ENCODE measurements around the gene ZBP1. TPM values are rescaled to one million over a fixed set of nuclear protein-coding genes. Genes with fewer than 3 reads are reported as not detected.

The ZBP1 gene
- total RNA-seq, 1 donor from 2014 or later, result 0.49 TPM

DNA sequence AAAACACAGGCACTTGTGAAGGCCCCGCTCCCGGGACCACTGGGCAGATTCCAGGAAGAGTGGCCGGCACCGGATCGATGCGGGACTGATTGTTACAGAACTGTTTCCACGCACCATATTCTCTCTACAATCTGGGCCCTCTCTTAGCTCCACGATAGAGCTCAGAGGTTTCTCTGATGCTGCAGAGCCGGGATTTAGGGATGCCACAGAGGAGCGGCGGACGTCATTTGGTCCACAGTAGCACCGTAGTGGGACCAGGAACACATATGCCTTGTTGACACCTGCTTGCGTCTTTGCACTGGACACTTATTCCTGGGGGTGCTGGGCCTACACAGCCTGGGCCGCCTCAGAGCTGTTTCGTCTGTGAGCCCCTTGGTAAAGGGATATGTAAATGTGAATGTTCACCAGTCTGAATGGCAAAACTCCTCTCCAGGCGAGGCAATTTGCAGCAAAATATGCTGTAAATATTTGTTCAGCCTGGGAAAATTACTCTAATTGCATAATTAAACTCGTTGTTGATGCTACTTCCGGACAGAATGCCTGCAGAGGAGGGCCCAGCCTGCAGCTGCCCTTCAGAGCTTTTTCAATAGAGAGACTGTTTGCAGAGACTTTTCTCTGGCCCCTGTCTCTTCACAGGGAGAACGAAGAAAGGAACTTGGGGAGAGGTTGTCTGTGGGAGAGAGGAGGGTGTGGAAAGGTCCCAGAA is 49.9 kb downstream of the ZBP1 start:
- DNase-seq (ENCODE audit: low spot score), result no peak
- intact Hi-C loops (cut with DNase I), result loop anchor here (10.0 kb wide), 1 partner anchor 45 kb away; the partner anchor contains the start of gene CTCFL
- ATAC-seq, result peak; percentile 71

DNA sequence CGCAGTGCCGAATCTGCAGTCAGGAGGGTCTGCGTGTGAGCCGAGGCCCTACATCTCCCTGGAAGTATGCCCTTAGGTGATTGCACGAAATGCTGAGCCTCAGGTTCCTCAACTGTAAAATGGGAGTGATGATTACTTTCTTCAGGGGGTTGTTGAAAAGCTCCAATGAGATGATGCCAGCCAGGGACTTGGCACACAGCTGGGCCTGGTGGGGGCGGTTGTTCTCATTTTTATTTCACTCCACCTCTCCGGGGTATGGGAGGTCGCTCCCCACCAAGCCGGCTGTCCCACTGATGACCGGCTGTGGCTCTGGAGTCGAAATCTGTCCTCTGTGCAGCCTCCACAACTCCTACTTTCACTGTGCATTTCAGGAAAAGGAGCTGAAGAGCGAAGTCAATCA is 51.3 kb downstream of the ZBP1 start:
- intact Hi-C loops (cut with DNase I), result no loop called here
- ATAC-seq (no peak), DNase-seq (ENCODE audit: low spot score) (no peak)

DNA sequence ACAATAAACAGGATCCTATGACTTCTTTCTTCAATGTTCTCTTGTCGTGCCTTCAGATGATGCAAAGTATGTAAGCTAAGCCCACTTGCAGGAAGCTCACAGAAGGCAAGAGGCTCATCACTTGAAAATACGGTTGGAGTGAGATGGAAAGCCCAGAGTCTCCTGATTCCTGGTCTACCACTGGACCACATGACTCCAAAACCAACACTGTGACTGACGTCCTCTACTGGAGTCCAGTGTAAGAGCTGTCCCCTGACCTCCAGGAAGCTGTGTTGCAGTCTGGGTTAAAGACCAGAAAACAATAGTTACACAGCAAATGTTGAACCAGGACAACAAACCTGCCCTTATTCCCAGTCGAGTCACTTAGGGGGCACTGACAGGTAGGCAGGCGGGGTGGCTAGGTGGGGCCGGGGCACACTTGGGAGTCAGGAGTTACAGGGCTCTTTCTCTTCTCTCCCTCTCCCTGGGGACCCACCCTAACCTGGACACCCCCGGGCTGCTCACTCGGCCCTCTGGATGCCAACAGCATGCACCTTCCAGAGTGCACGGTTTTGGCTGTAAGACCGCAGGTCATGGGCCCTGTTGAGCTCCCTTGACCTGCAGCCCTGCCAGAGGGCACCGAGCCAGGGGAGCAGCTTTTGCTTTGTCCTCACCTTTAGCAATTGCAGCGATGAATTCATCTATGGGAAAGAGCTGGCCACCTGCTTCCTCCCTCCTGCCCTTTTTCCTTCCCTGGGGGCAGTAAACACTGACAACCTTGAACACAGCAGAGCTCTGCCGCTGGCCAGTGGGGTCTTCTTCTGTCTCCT is 51.9 kb downstream of the ZBP1 start:
- DNase-seq (ENCODE audit: low spot score) (no peak), ATAC-seq (no peak)
- intact Hi-C loops (cut with DNase I), result no loop called here

DNA sequence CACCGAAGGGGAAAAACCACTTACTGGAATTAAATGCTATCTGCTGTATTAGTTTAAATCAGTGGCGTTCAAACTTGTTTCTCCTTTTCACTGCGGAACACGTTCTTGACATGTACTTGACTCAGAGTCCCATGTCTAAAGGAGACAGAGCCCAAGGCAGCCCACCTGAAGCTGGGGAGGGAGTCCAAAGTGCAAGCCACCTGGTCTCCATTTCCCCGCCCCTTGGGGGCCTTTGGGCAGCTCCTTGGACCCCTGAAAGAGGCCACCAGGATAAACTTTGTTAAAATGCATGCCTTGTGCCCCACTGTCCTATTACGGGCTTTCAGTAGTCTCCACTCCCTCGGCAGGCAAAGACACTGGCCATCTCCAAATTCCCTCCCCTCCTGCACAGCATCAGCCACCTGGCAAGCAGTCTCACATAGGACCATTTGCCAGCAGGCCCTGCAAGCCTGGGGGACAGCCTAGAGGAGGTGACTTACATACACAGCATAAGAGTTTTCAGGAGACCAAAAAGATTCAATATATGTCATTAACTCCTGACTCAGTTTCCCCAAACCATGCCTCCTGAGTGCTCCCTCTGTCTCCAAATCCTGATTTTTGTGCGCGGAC is 52.7 kb downstream of the ZBP1 start:
- intact Hi-C loops (cut with DNase I), result no loop called here
- ATAC-seq, result no peak
- no peak for DNase-seq (ENCODE audit: low spot score)

DNA sequence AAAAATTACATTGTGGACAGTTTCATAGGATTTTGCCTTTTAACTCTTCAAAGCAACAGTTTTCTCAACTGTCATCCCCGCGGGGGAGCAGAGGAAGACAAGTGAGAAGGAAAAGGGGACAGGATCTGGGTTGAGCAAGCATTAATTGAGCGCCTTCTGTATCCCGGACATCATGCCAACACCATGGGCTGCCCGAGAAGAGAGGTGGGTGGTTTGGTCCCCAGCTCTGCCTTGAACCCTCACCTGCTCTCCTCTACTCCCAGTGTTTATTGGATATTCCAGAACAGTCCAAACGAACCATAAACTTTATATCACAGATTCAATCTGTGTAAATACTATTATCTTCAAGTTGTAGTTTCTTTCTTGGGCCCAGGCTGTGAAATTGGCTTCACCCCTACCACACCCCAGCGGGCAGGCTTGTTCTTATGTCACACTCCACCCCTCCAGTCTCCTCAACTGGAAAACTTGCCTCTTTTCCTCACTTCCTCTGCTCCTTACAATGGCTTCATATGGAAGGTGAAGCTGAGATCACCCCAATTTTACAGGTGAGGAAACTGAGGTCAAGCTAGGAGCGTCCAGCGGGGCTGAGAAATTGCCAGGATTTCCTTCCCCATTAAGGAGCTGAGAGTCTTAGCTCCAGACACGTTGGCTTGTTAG is 53.3 kb downstream of the ZBP1 start:
- intact Hi-C loops (cut with DNase I), result no loop called here
- DNase-seq (ENCODE audit: low spot score) (no peak), ATAC-seq (no peak)

DNA sequence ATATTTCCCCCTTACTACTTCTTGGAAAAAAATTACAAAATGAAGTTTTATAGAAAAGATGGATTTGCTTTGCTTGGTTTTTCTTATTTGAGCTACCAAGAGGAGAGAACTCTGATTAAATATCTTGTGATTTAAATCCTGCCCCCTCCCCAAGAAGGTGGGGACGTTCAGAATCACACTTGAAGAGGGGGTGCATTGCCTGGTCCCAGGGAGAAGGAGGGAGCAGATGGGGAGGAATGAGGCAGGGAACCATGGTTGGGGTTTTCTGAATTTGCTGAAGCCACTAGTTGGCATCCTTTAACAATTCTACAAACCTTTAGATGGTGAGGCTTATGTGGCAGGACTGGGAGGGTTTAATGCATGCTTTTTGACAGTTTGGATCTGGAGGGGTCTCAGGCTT is 53.8 kb downstream of the ZBP1 start:
- ATAC-seq (no peak), DNase-seq (ENCODE audit: low spot score) (no peak)
- intact Hi-C loops (cut with DNase I), result no loop called here

DNA sequence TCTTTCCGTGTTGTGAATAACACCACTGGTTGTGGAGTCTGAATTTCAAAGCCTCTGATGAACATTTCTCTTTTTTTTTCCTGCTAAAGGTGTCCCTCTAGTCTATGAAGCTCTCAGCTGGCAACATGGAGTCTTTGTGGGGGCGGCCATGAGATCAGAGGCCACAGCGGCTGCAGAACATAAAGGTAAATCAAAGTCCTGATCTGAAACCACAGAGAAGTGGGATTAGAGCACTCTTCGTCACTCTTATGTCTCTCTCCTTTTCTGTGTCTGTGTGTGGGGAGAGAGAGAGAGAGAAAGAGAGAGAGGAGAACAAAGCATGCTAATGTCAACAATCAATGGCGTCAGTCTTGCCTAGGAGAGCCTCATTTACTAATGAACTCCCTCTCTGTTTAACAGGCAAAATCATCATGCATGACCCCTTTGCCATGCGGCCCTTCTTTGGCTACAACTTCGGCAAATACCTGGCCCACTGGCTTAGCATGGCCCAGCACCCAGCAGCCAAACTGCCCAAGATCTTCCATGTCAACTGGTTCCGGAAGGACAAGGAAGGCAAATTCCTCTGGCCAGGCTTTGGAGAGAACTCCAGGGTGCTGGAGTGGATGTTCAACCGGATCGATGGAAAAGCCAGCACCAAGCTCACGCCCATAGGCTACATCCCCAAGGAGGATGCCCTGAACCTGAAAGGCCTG is 55.1 kb downstream of the ZBP1 start:
- DNase-seq (ENCODE audit: low spot score) (no peak), ATAC-seq (no peak)
- intact Hi-C loops (cut with DNase I), result no loop called here

DNA sequence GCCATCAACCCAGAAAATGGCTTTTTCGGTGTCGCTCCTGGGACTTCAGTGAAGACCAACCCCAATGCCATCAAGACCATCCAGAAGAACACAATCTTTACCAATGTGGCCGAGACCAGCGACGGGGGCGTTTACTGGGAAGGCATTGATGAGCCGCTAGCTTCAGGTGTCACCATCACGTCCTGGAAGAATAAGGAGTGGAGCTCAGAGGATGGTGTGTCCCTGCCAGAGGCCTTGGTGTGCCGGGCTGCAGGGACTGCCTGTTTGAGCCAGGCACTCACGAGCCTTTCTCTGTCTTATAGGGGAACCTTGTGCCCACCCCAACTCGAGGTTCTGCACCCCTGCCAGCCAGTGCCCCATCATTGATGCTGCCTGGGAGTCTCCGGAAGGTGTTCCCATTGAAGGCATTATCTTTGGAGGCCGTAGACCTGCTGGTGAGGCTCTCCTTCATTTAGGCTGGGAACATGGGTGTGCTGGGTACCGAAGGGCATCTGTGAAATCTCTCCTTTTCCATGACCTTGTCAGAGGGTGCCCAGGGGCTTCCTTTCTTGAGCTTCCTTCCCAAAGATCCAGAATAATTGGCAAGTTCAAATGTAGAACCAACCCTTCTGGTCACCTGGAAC is 55.9 kb downstream of the ZBP1 start:
- no peak for DNase-seq (ENCODE audit: low spot score)

DNA sequence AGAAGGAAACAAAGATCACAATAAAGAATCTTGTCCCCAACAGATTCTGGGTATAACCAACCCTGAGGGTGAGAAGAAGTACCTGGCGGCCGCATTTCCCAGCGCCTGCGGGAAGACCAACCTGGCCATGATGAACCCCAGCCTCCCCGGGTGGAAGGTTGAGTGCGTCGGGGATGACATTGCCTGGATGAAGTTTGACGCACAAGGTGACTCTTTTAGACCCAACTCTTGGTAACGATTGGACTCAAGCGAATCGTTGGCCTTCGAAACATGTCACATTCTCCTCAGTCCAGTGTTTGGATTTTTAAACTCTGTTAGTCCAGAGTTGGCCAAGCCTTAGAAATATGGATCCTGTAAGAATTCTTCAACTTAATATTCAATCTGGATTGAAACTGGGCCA is 56.7 kb downstream of the ZBP1 start:
- intact Hi-C loops (cut with DNase I), result no loop called here
- ATAC-seq, result no peak
- no peak for DNase-seq (ENCODE audit: low spot score)

More for the DNA sequence above, 55.9 kb downstream of the ZBP1 start:
- no peak for ATAC-seq
- intact Hi-C loops (cut with DNase I), result no loop called here

DNA sequence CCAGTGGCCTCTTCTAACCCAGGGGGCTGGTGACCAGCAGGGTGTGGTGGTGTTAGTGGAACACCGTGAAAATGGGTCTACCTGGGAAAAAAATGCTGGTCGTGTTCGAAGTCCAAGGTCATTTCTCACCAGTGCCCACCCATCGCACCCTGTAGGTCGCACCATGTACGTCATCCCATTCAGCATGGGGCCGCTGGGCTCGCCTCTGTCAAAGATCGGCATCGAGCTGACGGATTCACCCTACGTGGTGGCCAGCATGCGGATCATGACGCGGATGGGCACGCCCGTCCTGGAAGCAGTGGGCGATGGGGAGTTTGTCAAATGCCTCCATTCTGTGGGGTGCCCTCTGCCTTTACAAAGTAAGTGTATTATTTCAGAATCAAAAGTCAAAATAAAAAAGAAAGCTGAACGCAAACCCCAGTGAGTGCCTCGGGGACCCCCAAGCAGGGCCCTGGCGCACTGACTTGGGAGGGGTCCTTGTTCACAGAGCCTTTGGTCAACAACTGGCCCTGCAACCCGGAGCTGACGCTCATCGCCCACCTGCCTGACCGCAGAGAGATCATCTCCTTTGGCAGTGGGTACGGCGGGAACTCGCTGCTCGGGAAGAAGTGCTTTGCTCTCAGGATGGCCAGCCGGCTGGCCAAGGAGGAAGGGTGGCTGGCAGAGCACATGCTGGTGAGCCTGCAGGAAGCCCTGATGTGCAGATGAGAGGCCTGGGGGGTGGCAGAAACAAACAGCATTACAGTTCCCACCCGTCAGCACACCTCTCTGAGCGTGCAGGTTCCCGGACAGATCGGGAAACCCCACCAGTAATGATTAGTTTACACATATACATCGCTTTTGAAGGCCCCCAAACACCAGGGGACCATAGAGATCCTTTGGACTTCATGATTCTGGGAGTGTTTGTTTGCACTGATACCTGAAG is 57.4 kb downstream of the ZBP1 start:
- ATAC-seq (no peak), DNase-seq (ENCODE audit: low spot score) (no peak)
- intact Hi-C loops (cut with DNase I), result no loop called here

DNA sequence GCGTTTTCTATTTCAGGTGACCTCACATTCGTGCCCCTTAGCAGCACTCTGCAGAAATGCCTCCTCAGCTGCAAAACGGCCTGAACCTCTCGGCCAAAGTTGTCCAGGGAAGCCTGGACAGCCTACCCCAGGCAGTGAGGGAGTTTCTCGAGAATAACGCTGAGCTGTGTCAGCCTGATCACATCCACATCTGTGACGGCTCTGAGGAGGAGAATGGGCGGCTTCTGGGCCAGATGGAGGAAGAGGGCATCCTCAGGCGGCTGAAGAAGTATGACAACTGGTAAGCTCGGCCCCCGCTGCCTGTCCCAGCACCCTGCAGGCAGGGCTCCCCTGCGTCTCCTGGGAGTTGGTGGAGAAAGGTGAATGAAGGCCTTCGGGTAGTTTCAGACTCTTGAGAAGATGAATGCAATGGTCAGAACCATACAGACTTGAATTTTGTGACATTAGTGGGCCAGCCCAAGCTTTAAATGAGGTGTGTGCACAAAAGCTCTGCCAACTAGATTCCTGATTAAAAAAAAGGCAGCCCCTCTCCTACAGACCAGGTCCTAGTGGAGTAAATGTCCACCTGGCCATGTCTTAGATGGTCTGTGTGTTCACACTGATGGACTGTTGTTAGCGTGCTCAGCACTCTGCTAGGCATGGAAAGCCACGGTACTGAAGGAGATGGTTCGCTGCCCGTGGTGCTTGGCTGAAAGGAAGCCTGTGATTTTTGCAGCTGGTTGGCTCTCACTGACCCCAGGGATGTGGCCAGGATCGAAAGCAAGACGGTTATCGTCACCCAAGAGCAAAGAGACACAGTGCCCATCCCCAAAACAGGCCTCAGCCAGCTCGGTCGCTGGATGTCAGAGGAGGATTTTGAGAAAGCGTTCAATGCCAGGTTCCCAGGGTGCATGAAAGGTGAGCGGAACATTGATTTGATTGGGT is 58.6 kb downstream of the ZBP1 start:
- ATAC-seq (peak; percentile 14), DNase-seq (ENCODE audit: low spot score) (no peak)
- intact Hi-C loops (cut with DNase I), result no loop called here

DNA sequence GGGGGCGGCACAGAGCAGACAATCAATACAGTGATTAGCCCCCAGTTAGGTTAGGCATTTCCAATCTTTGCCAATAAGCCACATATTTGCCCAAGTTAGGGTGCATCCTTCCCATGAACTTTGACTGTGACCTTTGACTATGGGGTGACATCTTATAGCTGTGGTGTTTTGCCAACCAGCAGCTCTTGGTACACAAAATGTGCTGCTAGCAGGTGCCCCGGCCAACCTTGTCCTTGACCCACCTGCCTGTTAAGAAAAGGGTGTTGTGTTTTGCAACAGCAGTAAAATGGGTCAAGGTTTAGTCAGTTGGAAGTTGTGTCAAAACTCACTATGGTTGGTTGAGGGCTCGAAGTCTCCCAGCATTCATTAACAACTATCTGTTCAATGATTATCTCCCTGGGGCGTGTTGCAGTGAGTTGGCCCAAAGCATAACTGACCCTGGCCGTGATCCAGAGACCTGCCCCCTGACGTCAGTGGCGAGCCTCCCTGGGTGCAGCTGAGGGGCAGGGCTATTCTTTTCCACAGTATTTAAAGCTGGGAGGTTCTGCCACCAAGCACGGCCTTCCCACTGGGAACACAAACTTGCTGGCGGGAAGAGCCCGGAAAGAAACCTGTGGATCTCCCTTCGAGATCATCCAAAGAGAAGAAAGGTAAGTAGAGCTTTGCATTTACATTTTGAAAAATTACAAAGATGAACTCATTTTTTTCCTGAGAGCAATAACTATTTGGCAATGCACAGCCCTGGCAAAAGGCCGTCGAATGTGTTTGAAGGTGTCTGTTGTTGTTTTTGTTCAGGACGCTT is 59.5 kb downstream of the ZBP1 start, which contains the start of gene PCK1:
TSS of gene PCK1 (plus strand) at position 557 of the 802 bp plus-strand sequence. CDS start 302 bp downstream, outside the sequence.
- ATAC-seq (peak; percentile 90), DNase-seq (ENCODE audit: low spot score) (peak; percentile 81)
- intact Hi-C loops (cut with DNase I), result no loop called here

DNA sequence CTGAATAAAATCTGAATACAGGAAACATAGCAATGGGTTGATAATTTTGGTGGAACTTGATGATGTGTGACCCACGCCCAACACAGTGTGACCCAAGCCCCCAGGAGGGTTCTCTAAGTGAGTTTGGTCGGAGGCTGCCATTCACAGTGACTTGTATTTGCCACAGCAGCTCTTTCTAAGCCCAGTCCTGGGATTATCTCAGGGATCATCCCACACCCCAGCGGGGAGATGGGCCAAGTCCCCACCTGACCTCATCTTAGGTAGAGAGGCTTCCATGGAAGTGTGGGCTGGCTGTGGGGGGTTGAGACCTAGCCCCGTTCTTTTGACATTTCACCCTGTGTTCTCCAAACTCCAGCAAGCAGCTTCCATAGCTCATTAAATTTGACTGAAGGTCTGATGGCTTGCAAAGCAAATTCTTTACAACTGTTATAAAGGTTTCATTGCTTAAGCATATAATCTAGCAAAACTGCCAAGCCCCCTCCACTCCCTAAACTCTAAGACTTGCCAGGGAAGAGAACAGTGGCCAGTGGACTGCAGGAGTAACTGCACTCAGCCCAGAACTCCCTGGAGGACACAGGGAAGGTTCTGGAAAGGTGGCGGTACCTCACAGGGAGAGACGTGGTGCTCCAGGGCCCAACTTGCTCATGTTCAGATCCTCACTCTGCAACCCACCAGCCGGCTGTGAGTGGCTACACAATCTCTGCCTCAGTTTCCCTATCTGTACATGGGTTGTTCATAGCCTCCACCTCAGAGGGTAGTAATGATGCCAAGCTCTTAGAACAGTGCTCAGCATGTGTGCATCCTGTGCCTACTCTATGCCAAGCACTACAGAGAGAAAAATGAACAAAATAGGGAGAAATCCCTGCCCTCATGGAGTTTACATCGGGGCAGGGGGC is 60.3 kb downstream of the ZBP1 start:
- peak; percentile 42 for ATAC-seq
- intact Hi-C loops (cut with DNase I), result no loop called here

DNA sequence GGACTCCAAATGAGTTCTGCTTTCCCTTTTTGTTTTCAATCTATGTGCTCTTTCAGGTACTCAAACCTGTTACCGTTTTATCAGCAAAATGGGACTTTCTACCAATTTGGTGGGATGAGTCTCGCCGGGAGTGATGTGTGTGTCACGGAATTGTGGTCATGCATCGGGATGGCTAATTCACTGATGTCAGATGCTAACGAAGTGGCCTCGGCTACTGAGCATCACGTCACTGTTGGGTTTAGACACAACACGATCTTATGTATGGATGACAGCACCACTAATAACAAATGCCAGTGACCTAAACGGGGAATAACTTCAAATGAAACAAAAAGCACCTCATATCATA is 61.0 kb downstream of the ZBP1 start:
- intact Hi-C loops (cut with DNase I), result no loop called here
- no peak for ATAC-seq
- no peak for DNase-seq (ENCODE audit: low spot score)

More for the DNA sequence above, 60.3 kb downstream of the ZBP1 start:
- DNase-seq (ENCODE audit: low spot score), result no peak

Measured in sciatic nerve (tissue), 2 donors.